HepG2 (cell line): ENCODE data around the gene ZG16. TPM values are rescaled to one million over a fixed set of nuclear protein-coding genes. Genes with fewer than 3 reads are reported as not detected.

Experiments
- BCL6 ChIP-seq: IDR thresholded peaks from 2 replicates; pipeline ENCODE4 v1.6.1; 2016; ENCODE audit warnings: missing genetic modification reagents, missing compliant biosample characterization
- GTF2F1 ChIP-seq: fragments of 150-350 bp; IDR thresholded peaks from 2 replicates; pipeline ENCODE4 v1.6.1; 2014; ENCODE audit warnings: low read length
- IKZF5 ChIP-seq: IDR thresholded peaks from 2 replicates; pipeline ENCODE4 v1.6.1; 2018; ENCODE audit warnings: missing genetic modification reagents, mild to moderate bottlenecking, missing compliant biosample characterization
- IRF1 ChIP-seq: sonication (generic); formaldehyde crosslinking; IDR thresholded peaks from 2 replicates; pipeline ENCODE4 v1.4.0; 2020; ENCODE audit warnings: low read depth, mild to moderate bottlenecking, missing genetic modification reagents
- NFIC ChIP-seq: IDR thresholded peaks from 2 replicates; pipeline ENCODE4 v1.6.1; 2012; ENCODE audit warnings: mild to moderate bottlenecking, low read length, inconsistent platforms
- PBX2 ChIP-seq: IDR thresholded peaks from 2 replicates; pipeline ENCODE4 v1.6.1; 2016; ENCODE audit warnings: control low read depth
- POLR2A ChIP-seq, 2 experiments: IDR thresholded peaks; 2 replicates each; pipeline ENCODE4 v1.6.1; 2011; ENCODE audit warnings: low read depth in 2 of 2, low read length in 2 of 2, mild to moderate bottlenecking in 1 of 2, moderate library complexity in 1 of 2; ENCODE audit not compliant: insufficient read depth in 1 of 2
- PRDM10 ChIP-seq: sonication (generic); formaldehyde crosslinking; IDR thresholded peaks from 2 replicates; pipeline ENCODE4 v1.4.0; 2020; ENCODE audit warnings: low read depth, missing genetic modification reagents
- PRDM15 ChIP-seq: sonication (generic); formaldehyde crosslinking; IDR thresholded peaks from 2 replicates; pipeline ENCODE4 v1.4.0; 2020; ENCODE audit warnings: missing genetic modification reagents
- SMARCC2 ChIP-seq: fragments of 450-650 bp; IDR thresholded peaks from 2 replicates; pipeline ENCODE4 v1.6.1; 2017; ENCODE audit warnings: antibody characterized with exemption, mild to moderate bottlenecking
- TAF1 ChIP-seq: sonication (generic); formaldehyde crosslinking; IDR thresholded peaks from 2 replicates; pipeline ENCODE4 v1.4.0; 2020; ENCODE audit warnings: missing genetic modification reagents
- ZFP36L2 ChIP-seq: sonication (generic); formaldehyde crosslinking; IDR thresholded peaks from 2 replicates; pipeline ENCODE4 v1.4.0; 2020; ENCODE audit warnings: missing genetic modification reagents
- ZNF335 ChIP-seq: sonication (generic); formaldehyde crosslinking; IDR thresholded peaks from 2 replicates; pipeline ENCODE4 v1.4.0; 2020; ENCODE audit warnings: missing genetic modification reagents
- ZNF772 ChIP-seq: sonication (generic); formaldehyde crosslinking; IDR thresholded peaks from 2 replicates; pipeline ENCODE4 v1.5.0; 2020; ENCODE audit warnings: mild to moderate bottlenecking, missing genetic modification reagents
- ZNF891 ChIP-seq: sonication (generic); formaldehyde crosslinking; IDR thresholded peaks from 2 replicates; pipeline ENCODE4 v1.5.0; 2020; ENCODE audit warnings: mild to moderate bottlenecking, missing genetic modification reagents
- ZSCAN9 ChIP-seq: IDR thresholded peaks from 2 replicates; pipeline ENCODE4 v1.6.1; 2016; ENCODE audit warnings: borderline replicate concordance
- polyA plus RNA-seq, 8 experiments: library from polyadenylated mRNA; depleted of rRNA in 3 of 8; stranded (reverse) in 7 of 8; unstranded in 1 of 8; fragments of >200 nt; fragmentation: Illumina TruSeq in 4 of 8; extraction: Trizol in 4 of 8; gene quantifications; 2 replicates each; pipeline versions ENCODE4 v1.2.1 to v1.2.3, GENCODE V29; 2011 to 2016; ENCODE audit warnings: low read depth in 4 of 8, missing spikeins in 1 of 8, mixed read lengths in 1 of 8; ENCODE audit not compliant: insufficient read depth in 1 of 8
- total RNA-seq, 5 experiments: library from RNA; depleted of rRNA; stranded (reverse); fragments of >200 nt; fragmentation: Illumina TruSeq; extraction: Trizol; gene quantifications; 2 replicates each; pipeline ENCODE4 v1.2.3, GENCODE V29; 2016; ENCODE audit warnings: low read depth in 1 of 5
- TF ChIP-seq, protein P1 (sequence below): IDR thresholded peaks from 2 replicates; pipeline ENCODE4 v1.6.1; 2012; ENCODE audit warnings: low read depth, low read length, improper control_type of control experiment

Gene ZG16
- total and polyA plus RNA-seq, 2 of the 13 experiments (the other 11 are each of a cell fraction or from before 2014, with no cell fraction given) = 0.04 to 0.07 TPM

- TF ChIP-seq ZNF891 (peak; percentile 99), PRDM15 (peak; percentile 80), TAF1 (CRISPR knock-in tag) (peak; percentile 83), IRF1 (peak; percentile 99), ZNF772 (peak; percentile 99), ZFP36L2 (CRISPR knock-in tag) (no peak), POLR2A (IDR thresholded peaks at IDR 0.05; ENCODE audit: insufficient read depth in 1 of 2, low read depth in 2 of 2, low read length in 2 of 2) (peak in 1 of 2 experiments; percentile 22; a peak in 1 of 4 replicates), IKZF5 (CRISPR knock-in tag) (peak; percentile 92), SMARCC2 (no peak), NFIC (no peak), PRDM10 (CRISPR knock-in tag) (no peak; the same call in 1 of the 2 replicates), ZNF335 (CRISPR knock-in tag) (no peak), ZSCAN9 (CRISPR knock-in tag) (peak; percentile 78; the same call in 1 of the 2 replicates), PBX2 (no peak), GTF2F1 (no peak), BCL6 (CRISPR knock-in tag) (0 out of 2 replicates have a peak, but pooled peaks have one; percentile 29)
- TF ChIP-seq, protein P1, sequence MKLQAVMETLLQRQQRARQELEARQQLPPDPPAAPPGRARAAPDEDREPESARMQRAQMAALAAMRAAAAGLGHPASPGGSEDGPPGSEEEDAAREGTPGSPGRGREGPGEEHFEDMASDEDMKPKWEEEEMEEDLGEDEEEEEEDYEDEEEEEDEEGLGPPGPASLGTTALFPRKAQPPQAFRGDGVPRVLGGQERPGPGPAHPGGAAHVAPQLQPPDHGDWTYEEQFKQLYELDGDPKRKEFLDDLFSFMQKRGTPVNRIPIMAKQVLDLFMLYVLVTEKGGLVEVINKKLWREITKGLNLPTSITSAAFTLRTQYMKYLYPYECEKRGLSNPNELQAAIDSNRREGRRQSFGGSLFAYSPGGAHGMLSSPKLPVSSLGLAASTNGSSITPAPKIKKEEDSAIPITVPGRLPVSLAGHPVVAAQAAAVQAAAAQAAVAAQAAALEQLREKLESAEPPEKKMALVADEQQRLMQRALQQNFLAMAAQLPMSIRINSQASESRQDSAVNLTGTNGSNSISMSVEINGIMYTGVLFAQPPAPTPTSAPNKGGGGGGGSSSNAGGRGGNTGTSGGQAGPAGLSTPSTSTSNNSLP = no peak
Measured at GRCh38 chr16:29807426-29808218, 29.6 kb downstream of the ZG16 start (continued).
